AG04450 (cell line): ENCODE measurements around the gene DLL3. TPM values are rescaled to one million over a fixed set of nuclear protein-coding genes. Genes with fewer than 3 reads are reported as not detected.

ENCODE experiments used
- CTCF ChIA-PET: fragments of 300-600, 350-600 bp; formaldehyde crosslinking; extraction: SDS; loops from one replicate; lab custom pipeline; 2022; ENCODE audit warnings: antibody characterized with exemption, inconsistent platforms; lab: Charles Lee
- POLR2A ChIA-PET: fragments of 350-600 bp; formaldehyde crosslinking; extraction: SDS; loops from one replicate; lab custom pipeline; 2021; ENCODE audit warnings: antibody characterized with exemption, inconsistent platforms; lab: Yijun Ruan, JAX
- DNase-seq: peaks from one replicate; pipeline ENCODE4 v3.0.0-alpha.2; 2011; ENCODE audit warnings: low read depth, low spot score
- H3K27ac ChIP-seq: one replicate; pipeline ENCODE4 v1.5.1; 2012; ENCODE audit warnings: low read depth, low read length, control low read depth
- H3K27me3 ChIP-seq: one replicate; pipeline ENCODE4 v1.6.0; 2012; ENCODE audit warnings: low read length; ENCODE audit not compliant: control insufficient read depth, insufficient read depth
- H3K4me3 ChIP-seq: 2 replicates; pipeline ENCODE4 v1.5.1; 2011; ENCODE audit warnings: mild to moderate bottlenecking, low read depth, low read length, control low read depth
- H3K9me3 ChIP-seq: 2 replicates; pipeline ENCODE4 v1.5.1; 2012; ENCODE audit warnings: low read length; ENCODE audit not compliant: control insufficient read depth, insufficient read depth
- CTCF ChIP-seq: IDR thresholded peaks from 2 replicates; pipeline ENCODE4 v1.5.1; 2011; ENCODE audit warnings: low read depth, low read length, control low read depth, inconsistent platforms
- polyA plus RNA-seq: library from polyadenylated mRNA; depleted of rRNA; stranded (reverse); fragments of >200 nt; gene quantifications from 2 replicates; pipeline ENCODE4 v1.2.3, GENCODE V29; 2011

DLL3 gene
- polyA plus RNA-seq, 1 experiment, result 0.47 TPM

GRCh38 chr19:39481676-39482075 is 17.1 kb upstream of the DLL3 start:
- Histone ChIP-seq H3K4me3 (peak overlapping the region; percentile 100), H3K27ac (no peak overlapping the region), H3K27me3 (no peaks in the 10 kb centered on the region), H3K9me3 (no peaks in the 10 kb centered on the region; the same call in 1 of the 2 replicates)
- CTCF ChIA-PET, result no interaction called here
- no peak for TF ChIP-seq CTCF
- DNase-seq, result no peak
- POLR2A ChIA-PET, result no interaction called here

GRCh38 chr19:39483141-39483540 is 15.6 kb upstream of the DLL3 start:
- no peak for TF ChIP-seq CTCF
- no peak overlapping the region for H3K4me3 ChIP-seq
- DNase-seq, result no peak
- no peak overlapping the region for H3K27ac ChIP-seq
- H3K9me3 ChIP-seq, result no peaks in the 10 kb centered on the region; the same call in 1 of the 2 replicates
- ChIA-PET CTCF (no interaction called here), POLR2A (no interaction called here)
- no peaks in the 10 kb centered on the region for H3K27me3 ChIP-seq

DNA sequence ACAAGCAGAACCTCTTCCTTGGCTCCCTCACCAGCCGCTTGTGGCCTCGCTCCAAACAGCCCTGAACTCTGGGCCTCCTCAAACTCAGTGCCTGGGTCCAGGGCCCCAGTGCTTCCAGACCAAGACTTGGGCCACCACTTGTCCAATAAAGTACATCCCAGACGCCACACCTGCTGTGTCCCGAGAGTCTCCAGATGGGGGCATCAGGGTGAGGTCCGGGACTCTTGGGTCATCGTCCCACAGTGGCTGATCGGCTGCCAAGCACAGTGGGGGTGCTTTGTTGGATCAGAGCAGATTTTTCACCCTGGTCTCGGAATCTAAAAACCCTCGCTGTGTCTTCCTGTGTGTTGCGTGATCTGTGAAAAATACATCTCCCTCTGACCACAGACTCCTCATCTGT is 9.0 kb upstream of the DLL3 start:
- CTCF ChIA-PET, result interaction anchor here (1.8 to 2.3 kb wide), 2 partner anchors 16 to 43 kb away, joined by 6 to 10 read pairs; partner anchors contain the start of gene EID2B
- POLR2A ChIA-PET, result no interaction called here

GRCh38 chr19:39492225-39492624 is 6.5 kb upstream of the DLL3 start:
- peaks cover 3% of the 10 kb centered on the region for H3K27me3 ChIP-seq
- no peak overlapping the region for H3K27ac ChIP-seq
- DNase-seq, result no peak
- H3K9me3 ChIP-seq, result no peaks in the 10 kb centered on the region
- H3K4me3 ChIP-seq, result no peak overlapping the region
- CTCF ChIA-PET, result interaction anchor here (1.0 kb wide), 1 partner anchor 11 kb away, joined by 4 read pairs; no protein-coding TSS in a partner anchor
- no peak for TF ChIP-seq CTCF
- POLR2A ChIA-PET, result no interaction called here

More for the DNA sequence above, 9.0 kb upstream of the DLL3 start:
- Histone ChIP-seq H3K27ac (no peak overlapping the region), H3K4me3 (no peak overlapping the region), H3K9me3 (no peaks in the 10 kb centered on the region), H3K27me3 (no peaks in the 10 kb centered on the region)
- no peak for TF ChIP-seq CTCF
- no peak for DNase-seq

- no peak for TF ChIP-seq CTCF
- Histone ChIP-seq H3K4me3 (no peak overlapping the region), H3K27ac (no peak overlapping the region), H3K27me3 (peaks cover 5% of the 10 kb centered on the region), H3K9me3 (no peaks in the 10 kb centered on the region)
- ChIA-PET CTCF (interaction anchor here (1.0 kb wide), 1 partner anchor 10 kb away, joined by 4 read pairs; no protein-coding TSS in a partner anchor), POLR2A (no interaction called here)
- DNase-seq, result no peak
Measured at GRCh38 chr19:39492788-39493187, 6.0 kb upstream of the DLL3 start.
